ENCODE results near the gene MKLN1.

GRCh38 chr7:131341690-131342089 lies 14.0 kb downstream of the MKLN1 start:
- TF ChIP-seq POLR2A (IDR thresholded peaks at IDR 0.05) (no peak), EP300 (IDR thresholded peaks at IDR 0.05) (no peak)
- TF ChIP-seq, protein P1, sequence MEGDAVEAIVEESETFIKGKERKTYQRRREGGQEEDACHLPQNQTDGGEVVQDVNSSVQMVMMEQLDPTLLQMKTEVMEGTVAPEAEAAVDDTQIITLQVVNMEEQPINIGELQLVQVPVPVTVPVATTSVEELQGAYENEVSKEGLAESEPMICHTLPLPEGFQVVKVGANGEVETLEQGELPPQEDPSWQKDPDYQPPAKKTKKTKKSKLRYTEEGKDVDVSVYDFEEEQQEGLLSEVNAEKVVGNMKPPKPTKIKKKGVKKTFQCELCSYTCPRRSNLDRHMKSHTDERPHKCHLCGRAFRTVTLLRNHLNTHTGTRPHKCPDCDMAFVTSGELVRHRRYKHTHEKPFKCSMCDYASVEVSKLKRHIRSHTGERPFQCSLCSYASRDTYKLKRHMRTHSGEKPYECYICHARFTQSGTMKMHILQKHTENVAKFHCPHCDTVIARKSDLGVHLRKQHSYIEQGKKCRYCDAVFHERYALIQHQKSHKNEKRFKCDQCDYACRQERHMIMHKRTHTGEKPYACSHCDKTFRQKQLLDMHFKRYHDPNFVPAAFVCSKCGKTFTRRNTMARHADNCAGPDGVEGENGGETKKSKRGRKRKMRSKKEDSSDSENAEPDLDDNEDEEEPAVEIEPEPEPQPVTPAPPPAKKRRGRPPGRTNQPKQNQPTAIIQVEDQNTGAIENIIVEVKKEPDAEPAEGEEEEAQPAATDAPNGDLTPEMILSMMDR (IDR thresholded peaks at IDR 0.05), result no peak
